ENCODE results near the gene TEKT4. TPM values are rescaled to one million over a fixed set of nuclear protein-coding genes. Genes with fewer than 3 reads are reported as not detected.
"Not testable (repeated sequence)": the region's sequence is repeated elsewhere in the genome, so short reads cannot be mapped to it uniquely, and the experiment has no call there.

Gene TEKT4
- total RNA-seq, 1 donor from 2014 or later = under 0.01 TPM

- H3K27me3 ChIP-seq (ENCODE audit: control insufficient read depth in 3 of 3, insufficient read depth in 3 of 3, low read length in 3 of 3) = peaks cover 12 to 36% (median 28%) of the 10 kb centered on the region in 3 donors
- H3K27ac ChIP-seq (ENCODE audit: low read depth, low read length) = no peak overlapping the region
- no peaks in the 10 kb centered on the region for H3K36me3 ChIP-seq (ENCODE audit: control insufficient read depth in 3 of 3, insufficient read depth in 3 of 3, low read length in 3 of 3)
- H3K4me1 ChIP-seq (ENCODE audit: control insufficient read depth in 3 of 3, insufficient read depth in 3 of 3, low read length in 3 of 3) = no peaks in the 10 kb centered on the region
- no peaks in the 10 kb centered on the region for H3K9me3 ChIP-seq (ENCODE audit: control insufficient read depth in 3 of 3, low read length in 3 of 3)
- H3K9ac ChIP-seq (ENCODE audit: low read depth in 1 of 3, low read length in 3 of 3) = no peak overlapping the region
- H3K4me3 ChIP-seq (ENCODE audit: low read length in 3 of 3) = no peak overlapping the region
Observed at GRCh38 chr2:94876523-94876863, 5.3 kb downstream of the TEKT4 start.

GRCh38 chr2:94877129-94877528 is 5.9 kb downstream of the TEKT4 start:
- Histone ChIP-seq H3K27ac (ENCODE audit: low read depth, low read length) (no peak overlapping the region), H3K4me1 (ENCODE audit: control insufficient read depth in 3 of 3, insufficient read depth in 3 of 3, low read length in 3 of 3) (no peaks in the 10 kb centered on the region), H3K27me3 (ENCODE audit: control insufficient read depth in 3 of 3, insufficient read depth in 3 of 3, low read length in 3 of 3) (peaks cover 7 to 29% (median 23%) of the 10 kb centered on the region in 3 donors), H3K4me3 (ENCODE audit: low read length in 3 of 3) (no peak overlapping the region), H3K36me3 (ENCODE audit: control insufficient read depth in 3 of 3, insufficient read depth in 3 of 3, low read length in 3 of 3) (no peaks in the 10 kb centered on the region), H3K9me3 (ENCODE audit: control insufficient read depth in 3 of 3, low read length in 3 of 3) (no peaks in the 10 kb centered on the region), H3K9ac (ENCODE audit: low read depth in 1 of 3, low read length in 3 of 3) (no peak overlapping the region)

GRCh38 chr2:94878575-94878974 is 7.3 kb downstream of the TEKT4 start:
- not testable (repeated sequence) for H3K4me3 ChIP-seq (ENCODE audit: low read length in 3 of 3); H3K36me3 ChIP-seq (ENCODE audit: control insufficient read depth in 3 of 3, insufficient read depth in 3 of 3, low read length in 3 of 3); H3K9ac ChIP-seq (ENCODE audit: low read depth in 1 of 3, low read length in 3 of 3); H3K4me1 ChIP-seq (ENCODE audit: control insufficient read depth in 3 of 3, insufficient read depth in 3 of 3, low read length in 3 of 3); H3K27ac ChIP-seq (ENCODE audit: low read depth, low read length); H3K9me3 ChIP-seq (ENCODE audit: control insufficient read depth in 3 of 3, low read length in 3 of 3)
- peaks cover 3 to 19% (median 9%) of the 10 kb centered on the region in 3 donors for H3K27me3 ChIP-seq (ENCODE audit: control insufficient read depth in 3 of 3, insufficient read depth in 3 of 3, low read length in 3 of 3)

GRCh38 chr2:94879314-94879981 is 8.2 kb downstream of the TEKT4 start:
- Histone ChIP-seq H3K9me3 (ENCODE audit: control insufficient read depth in 3 of 3, low read length in 3 of 3) (no peaks in the 10 kb centered on the region), H3K27me3 (ENCODE audit: control insufficient read depth in 3 of 3, insufficient read depth in 3 of 3, low read length in 3 of 3) (peaks cover 3 to 15% (median 6%) of the 10 kb centered on the region in 3 donors)

GRCh38 chr2:94879982-94880377 is 8.8 kb downstream of the TEKT4 start:
- Histone ChIP-seq H3K4me1 (ENCODE audit: control insufficient read depth in 3 of 3, insufficient read depth in 3 of 3, low read length in 3 of 3) (no peaks in the 10 kb centered on the region), H3K36me3 (ENCODE audit: control insufficient read depth in 3 of 3, insufficient read depth in 3 of 3, low read length in 3 of 3) (no peaks in the 10 kb centered on the region), H3K27ac (ENCODE audit: low read depth, low read length) (no peak overlapping the region), H3K9ac (ENCODE audit: low read depth in 1 of 3, low read length in 3 of 3) (no peak overlapping the region), H3K27me3 (ENCODE audit: control insufficient read depth in 3 of 3, insufficient read depth in 3 of 3, low read length in 3 of 3) (peaks cover 3 to 15% (median 6%) of the 10 kb centered on the region in 3 donors), H3K9me3 (ENCODE audit: control insufficient read depth in 3 of 3, low read length in 3 of 3) (no peaks in the 10 kb centered on the region), H3K4me3 (ENCODE audit: low read length in 3 of 3) (no peak overlapping the region)

More at GRCh38 chr2:94879314-94879981, 8.2 kb downstream of the TEKT4 start:
- H3K27ac ChIP-seq (ENCODE audit: low read depth, low read length) = no peak overlapping the region
- no peaks in the 10 kb centered on the region for H3K4me1 ChIP-seq (ENCODE audit: control insufficient read depth in 3 of 3, insufficient read depth in 3 of 3, low read length in 3 of 3)
- no peak overlapping the region for H3K9ac ChIP-seq (ENCODE audit: low read depth in 1 of 3, low read length in 3 of 3)
- H3K4me3 ChIP-seq (ENCODE audit: low read length in 3 of 3) = no peak overlapping the region
- no peaks in the 10 kb centered on the region for H3K36me3 ChIP-seq (ENCODE audit: control insufficient read depth in 3 of 3, insufficient read depth in 3 of 3, low read length in 3 of 3)

- Histone ChIP-seq H3K4me1 (ENCODE audit: control insufficient read depth in 3 of 3, insufficient read depth in 3 of 3, low read length in 3 of 3) (no peaks in the 10 kb centered on the region), H3K36me3 (ENCODE audit: control insufficient read depth in 3 of 3, insufficient read depth in 3 of 3, low read length in 3 of 3) (no peaks in the 10 kb centered on the region), H3K9ac (ENCODE audit: low read depth in 1 of 3, low read length in 3 of 3) (no peak overlapping the region)
Observed at GRCh38 chr2:94880507-94880906, 9.3 kb downstream of the TEKT4 start.

GRCh38 chr2:94881070-94881469 is 9.8 kb downstream of the TEKT4 start:
- H3K36me3 ChIP-seq (ENCODE audit: control insufficient read depth in 3 of 3, insufficient read depth in 3 of 3, low read length in 3 of 3) = no peaks in the 10 kb centered on the region
- no peak overlapping the region for H3K27ac ChIP-seq (ENCODE audit: low read depth, low read length)
- H3K4me1 ChIP-seq (ENCODE audit: control insufficient read depth in 3 of 3, insufficient read depth in 3 of 3, low read length in 3 of 3) = no peaks in the 10 kb centered on the region
- peaks cover 0 to 7% (median 0%) of the 10 kb centered on the region in 3 donors for H3K27me3 ChIP-seq (ENCODE audit: control insufficient read depth in 3 of 3, insufficient read depth in 3 of 3, low read length in 3 of 3)
- H3K9ac ChIP-seq (ENCODE audit: low read depth in 1 of 3, low read length in 3 of 3) = no peak overlapping the region
- no peaks in the 10 kb centered on the region for H3K9me3 ChIP-seq (ENCODE audit: control insufficient read depth in 3 of 3, low read length in 3 of 3)
- H3K4me3 ChIP-seq (ENCODE audit: low read length in 3 of 3) = no peak overlapping the region

More at GRCh38 chr2:94880507-94880906, 9.3 kb downstream of the TEKT4 start:
- Histone ChIP-seq H3K27me3 (ENCODE audit: control insufficient read depth in 3 of 3, insufficient read depth in 3 of 3, low read length in 3 of 3) (peaks cover 1 to 11% (median 3%) of the 10 kb centered on the region in 3 donors), H3K9me3 (ENCODE audit: control insufficient read depth in 3 of 3, low read length in 3 of 3) (no peaks in the 10 kb centered on the region), H3K4me3 (ENCODE audit: low read length in 3 of 3) (no peak overlapping the region), H3K27ac (ENCODE audit: low read depth, low read length) (no peak overlapping the region)

GRCh38 chr2:94890234-94890633 is 19.0 kb downstream of the TEKT4 start:
- no peaks in the 10 kb centered on the region for H3K36me3 ChIP-seq (ENCODE audit: control insufficient read depth in 3 of 3, insufficient read depth in 3 of 3, low read length in 3 of 3)
- no peak overlapping the region for H3K27ac ChIP-seq (ENCODE audit: low read depth, low read length)
- peaks cover 0 to 3% (median 0%) of the 10 kb centered on the region in 3 donors for H3K27me3 ChIP-seq (ENCODE audit: control insufficient read depth in 3 of 3, insufficient read depth in 3 of 3, low read length in 3 of 3)
- H3K9ac ChIP-seq (ENCODE audit: low read depth in 1 of 3, low read length in 3 of 3) = no peak overlapping the region
- H3K4me1 ChIP-seq (ENCODE audit: control insufficient read depth in 3 of 3, insufficient read depth in 3 of 3, low read length in 3 of 3) = no peaks in the 10 kb centered on the region
- no peaks in the 10 kb centered on the region for H3K9me3 ChIP-seq (ENCODE audit: control insufficient read depth in 3 of 3, low read length in 3 of 3)
- H3K4me3 ChIP-seq (ENCODE audit: low read length in 3 of 3) = no peak overlapping the region

GRCh38 chr2:94895273-94895672 is 24.0 kb downstream of the TEKT4 start:
- not testable (repeated sequence) for H3K4me3 ChIP-seq (ENCODE audit: low read length in 3 of 3); H3K27ac ChIP-seq (ENCODE audit: low read depth, low read length); H3K9ac ChIP-seq (ENCODE audit: low read depth in 1 of 3, low read length in 3 of 3); H3K4me1 ChIP-seq (ENCODE audit: control insufficient read depth in 3 of 3, insufficient read depth in 3 of 3, low read length in 3 of 3); H3K36me3 ChIP-seq (ENCODE audit: control insufficient read depth in 3 of 3, insufficient read depth in 3 of 3, low read length in 3 of 3); H3K9me3 ChIP-seq (ENCODE audit: control insufficient read depth in 3 of 3, low read length in 3 of 3); H3K27me3 ChIP-seq (ENCODE audit: control insufficient read depth in 3 of 3, insufficient read depth in 3 of 3, low read length in 3 of 3)

GRCh38 chr2:94906976-94907375 is 35.7 kb downstream of the TEKT4 start:
- H3K27me3 ChIP-seq (ENCODE audit: control insufficient read depth in 3 of 3, insufficient read depth in 3 of 3, low read length in 3 of 3); H3K9ac ChIP-seq (ENCODE audit: low read depth in 1 of 3, low read length in 3 of 3); H3K36me3 ChIP-seq (ENCODE audit: control insufficient read depth in 3 of 3, insufficient read depth in 3 of 3, low read length in 3 of 3); H3K4me3 ChIP-seq (ENCODE audit: low read length in 3 of 3); H3K9me3 ChIP-seq (ENCODE audit: control insufficient read depth in 3 of 3, low read length in 3 of 3); H3K27ac ChIP-seq (ENCODE audit: low read depth, low read length); H3K4me1 ChIP-seq (ENCODE audit: control insufficient read depth in 3 of 3, insufficient read depth in 3 of 3, low read length in 3 of 3): not testable (repeated sequence)
